WTC11 (cell line): Measurements from ENCODE around the gene LCNL1. TPM values are rescaled to one million over a fixed set of nuclear protein-coding genes. Genes with fewer than 3 reads are reported as not detected.
"Not testable (repeated sequence)": the region's sequence is repeated elsewhere in the genome, so short reads cannot be mapped to it uniquely, and the experiment has no call there.

Experiments
- ATAC-seq: fragments of 200-7000 bp; cut with Tn5 transposase; 2 replicates; pipeline ENCODE4 v1.10.0; 2021; ENCODE audit warnings: mild to moderate bottlenecking, moderate library complexity
- CTCF ChIA-PET: fragments of 300-600 bp; sonication (Branson Sonifier 250); formaldehyde crosslinking; loops from one replicate; lab custom pipeline; 2021; ENCODE audit warnings: antibody characterized with exemption; lab: Charles Lee
- POLR2A ChIA-PET: fragments of 350-600 bp; sonication (Branson Sonifier 250); formaldehyde crosslinking; loops from one replicate; lab custom pipeline; 2021; ENCODE audit warnings: antibody characterized with exemption; lab: Charles Lee
- DNase-seq: peaks from one replicate; pipeline ENCODE4 v3.0.0; 2021; ENCODE audit warnings: low spot score
- H3K27ac Mint-ChIP-seq: 2 replicates; pipeline ENCODE4 v1.8.0; 2021; ENCODE audit warnings: mixed read lengths
- H3K27me3 Mint-ChIP-seq: 2 replicates; pipeline ENCODE4 v1.8.0; 2021; ENCODE audit warnings: low read depth, mild to moderate bottlenecking, moderate library complexity, mixed read lengths
- H3K36me3 Mint-ChIP-seq: 2 replicates; pipeline ENCODE4 v1.8.0; 2021; ENCODE audit warnings: mixed read lengths
- H3K4me1 Mint-ChIP-seq: 2 replicates; pipeline ENCODE4 v1.8.0; 2022; ENCODE audit warnings: mixed read lengths
- H3K4me3 Mint-ChIP-seq: 2 replicates; pipeline ENCODE4 v1.8.0; 2021; ENCODE audit warnings: mild to moderate bottlenecking, moderate library complexity, mixed read lengths
- H3K9me3 Mint-ChIP-seq: 2 replicates; pipeline ENCODE4 v1.8.0; 2021; ENCODE audit warnings: mixed read lengths
- ATF6 ChIP-seq: sonication (generic); formaldehyde crosslinking; IDR thresholded peaks from 2 replicates; pipeline ENCODE4 v1.8.1; 2023; ENCODE audit warnings: mild to moderate bottlenecking, missing genetic modification reagents
- CREB1 ChIP-seq: sonication (generic); formaldehyde crosslinking; IDR thresholded peaks from 2 replicates; pipeline ENCODE4 v1.8.0; 2023; ENCODE audit warnings: mild to moderate bottlenecking, missing genetic modification reagents
- CTCF ChIP-seq: fragments of 200-600 bp; IDR thresholded peaks from 2 replicates; pipeline ENCODE4 v1.8.0; 2022; ENCODE audit warnings: antibody characterized with exemption
- E2F1 ChIP-seq: sonication (generic); formaldehyde crosslinking; IDR thresholded peaks from 2 replicates; pipeline ENCODE4 v1.8.0; 2022; ENCODE audit warnings: mild to moderate bottlenecking, missing genetic modification reagents
- ETV6 ChIP-seq: sonication (generic); formaldehyde crosslinking; IDR thresholded peaks from 2 replicates; pipeline ENCODE4 v1.8.1; 2022; ENCODE audit warnings: mild to moderate bottlenecking, missing genetic modification reagents
- FOXJ3 ChIP-seq: sonication (generic); formaldehyde crosslinking; IDR thresholded peaks from 2 replicates; pipeline ENCODE4 v1.9.0; 2021; ENCODE audit warnings: missing genetic modification reagents, mild to moderate bottlenecking, borderline replicate concordance
- FOXP1 ChIP-seq: sonication (generic); formaldehyde crosslinking; IDR thresholded peaks from 2 replicates; pipeline ENCODE4 v1.8.0; 2022; ENCODE audit warnings: missing genetic modification reagents, mild to moderate bottlenecking, moderate library complexity, borderline replicate concordance
- FOXP4 ChIP-seq: sonication (generic); formaldehyde crosslinking; IDR thresholded peaks from 2 replicates; pipeline ENCODE4 v1.8.0; 2022; ENCODE audit warnings: mild to moderate bottlenecking, missing genetic modification reagents
- MYBL2 ChIP-seq: sonication (generic); formaldehyde crosslinking; IDR thresholded peaks from 2 replicates; pipeline ENCODE4 v1.8.1; 2023; ENCODE audit warnings: mild to moderate bottlenecking, moderate library complexity, missing genetic modification reagents
- NFE2L1 ChIP-seq: sonication (generic); formaldehyde crosslinking; IDR thresholded peaks from 2 replicates; pipeline ENCODE4 v1.8.1; 2023; ENCODE audit warnings: missing genetic modification reagents
- OVOL2 ChIP-seq: fragments of 250-450 bp; sonication (Bioruptor Pico); IDR thresholded peaks from 2 replicates; pipeline ENCODE4 v1.9.0; 2021; ENCODE audit warnings: mild to moderate bottlenecking, borderline replicate concordance
- SMAD3 ChIP-seq: sonication (generic); formaldehyde crosslinking; IDR thresholded peaks from 2 replicates; pipeline ENCODE4 v1.8.0; 2022; ENCODE audit warnings: missing genetic modification reagents, mild to moderate bottlenecking, borderline replicate concordance
- SMAD4 ChIP-seq: sonication (generic); formaldehyde crosslinking; IDR thresholded peaks from 2 replicates; pipeline ENCODE4 v1.8.0; 2022; ENCODE audit warnings: mild to moderate bottlenecking, missing genetic modification reagents
- TP53 ChIP-seq: sonication (generic); formaldehyde crosslinking; IDR thresholded peaks from 2 replicates; pipeline ENCODE4 v1.8.1; 2023; ENCODE audit warnings: mild to moderate bottlenecking, missing genetic modification reagents
- USF1 ChIP-seq: sonication (generic); formaldehyde crosslinking; IDR thresholded peaks from 2 replicates; pipeline ENCODE4 v1.8.0; 2022; ENCODE audit warnings: mild to moderate bottlenecking, missing genetic modification reagents
- ZNF138 ChIP-seq: sonication (generic); formaldehyde crosslinking; conservative IDR thresholded peaks from 2 replicates; pipeline ENCODE4 v1.8.1; 2022; ENCODE audit warnings: mild to moderate bottlenecking, moderate library complexity, missing genetic modification reagents
- ZNF263 ChIP-seq: sonication (generic); formaldehyde crosslinking; IDR thresholded peaks from 2 replicates; pipeline ENCODE4 v1.8.1; 2022; ENCODE audit warnings: low read depth, mild to moderate bottlenecking, moderate library complexity, missing genetic modification reagents
- ZSCAN18 ChIP-seq: fragments of 250-450 bp; sonication (Bioruptor Pico); IDR thresholded peaks from 2 replicates; pipeline ENCODE4 v2.1.2; 2022; ENCODE audit warnings: mild to moderate bottlenecking, moderate library complexity
- total RNA-seq: library from RNA; stranded (reverse); gene quantifications from 3 replicates; pipeline ENCODE4 v1.2.3, GENCODE V29; 2021

Gene LCNL1
- total RNA-seq, 1 experiment from 2014 or later, result 0.50 TPM

GRCh38 chr9:137004285-137004684, 21.5 kb downstream of the LCNL1 start:
- H3K4me3 Mint-ChIP-seq, H3K27ac Mint-ChIP-seq, POLR2A ChIA-PET, H3K27me3 Mint-ChIP-seq, H3K4me1 Mint-ChIP-seq, H3K36me3 Mint-ChIP-seq, ATAC-seq, H3K9me3 Mint-ChIP-seq: not testable (repeated sequence)
- peak; percentile 59 for DNase-seq
- CTCF ChIA-PET, result interaction anchor here (0.7 to 3.7 kb wide), 7 partner anchors 10 to 56 kb away, joined by 3 to 23 read pairs (median 6); partner anchors contain the start of gene PAXX
- TF ChIP-seq CTCF, result peak; percentile 41

- DNase-seq (no peak), ATAC-seq (no peak)
- no peaks in the 10 kb centered on the region for H3K4me1 Mint-ChIP-seq
- no peak overlapping the region for H3K4me3 Mint-ChIP-seq
- peaks cover 8% of the 10 kb centered on the region for H3K9me3 Mint-ChIP-seq
- CTCF ChIA-PET, result interaction anchor here (1.4 to 3.7 kb wide), 2 partner anchors 23 kb away, joined by 9 to 23 read pairs; no protein-coding TSS in a partner anchor
- POLR2A ChIA-PET, result no interaction called here
- H3K27ac Mint-ChIP-seq, result no peak overlapping the region
- TF ChIP-seq OVOL2 (CRISPR knock-in tag) (no peak), E2F1 (CRISPR knock-in tag) (no peak)
- H3K27me3 Mint-ChIP-seq, result peaks cover 6% of the 10 kb centered on the region; the same call in 1 of the 2 replicates
- H3K36me3 Mint-ChIP-seq, result peaks cover 6% of the 10 kb centered on the region; the same call in 1 of the 2 replicates
These were observed 23.6 kb downstream of the LCNL1 start for GRCh38 chr9:137006116-137007003.

- no peak for ATAC-seq
- POLR2A ChIA-PET, result no interaction called here
- TF ChIP-seq FOXJ3 (CRISPR knock-in tag) (no peak), TP53 (CRISPR knock-in tag) (no peak), FOXP1 (no peak), ZNF138 (CRISPR knock-in tag) (no peak), ETV6 (CRISPR knock-in tag) (no peak), ZNF263 (CRISPR knock-in tag) (no peak), FOXP4 (CRISPR knock-in tag) (no peak), SMAD4 (CRISPR knock-in tag) (no peak), USF1 (CRISPR knock-in tag) (no peak), CREB1 (CRISPR knock-in tag) (no peak), MYBL2 (CRISPR knock-in tag) (no peak), NFE2L1 (CRISPR knock-in tag) (no peak), E2F1 (CRISPR knock-in tag) (no peak), ZSCAN18 (CRISPR knock-in tag) (no peak), SMAD3 (no peak), ATF6 (CRISPR knock-in tag) (no peak)
These were observed 24.5 kb downstream of the LCNL1 start for GRCh38 chr9:137007108-137007815.

More at GRCh38 chr9:137007108-137007815, 24.5 kb downstream of the LCNL1 start:
- Mint-ChIP-seq H3K27ac (no peak overlapping the region), H3K36me3 (peaks cover 6% of the 10 kb centered on the region; the same call in 1 of the 2 replicates), H3K4me3 (no peak overlapping the region), H3K9me3 (peaks cover 8% of the 10 kb centered on the region), H3K27me3 (peaks cover 6% of the 10 kb centered on the region; the same call in 1 of the 2 replicates), H3K4me1 (no peaks in the 10 kb centered on the region)
- CTCF ChIA-PET, result interaction anchor here (1.0 to 1.4 kb wide), 3 partner anchors 19 to 27 kb away, joined by 3 to 9 read pairs (median 3); no protein-coding TSS in a partner anchor
- no peak for DNase-seq
